GM12891 (cell line): ENCODE data around the gene ITGAX.

ENCODE experiments used
- PAX5 ChIP-seq: IDR thresholded peaks from 2 replicates; pipeline ENCODE4 v1.6.1; 2011; ENCODE audit warnings: low read length, moderate library complexity, mild to moderate bottlenecking; ENCODE audit not compliant: insufficient read depth, severe bottlenecking
- POLR2A ChIP-seq: IDR thresholded peaks from 2 replicates; pipeline ENCODE4 v1.6.1; 2011; ENCODE audit warnings: low read depth, low read length, control low read depth
- POLR2AphosphoS5 ChIP-seq: IDR thresholded peaks from 2 replicates; pipeline ENCODE4 v1.6.1; 2011; ENCODE audit warnings: low read depth, low read length, control low read depth
- TAF1 ChIP-seq: IDR thresholded peaks from 2 replicates; pipeline ENCODE4 v1.6.1; 2011; ENCODE audit warnings: low read depth, low read length, control low read depth

GRCh38 chr16:31403590-31404352 lies 48.8 kb downstream of the ITGAX start:
- TF ChIP-seq POLR2A (no peak), PAX5 (no peak), TAF1 (no peak), POLR2AphosphoS5 (no peak)
